HEK293 (cell line): ENCODE data around the gene ADCY1.

Experiments used
- CTCF ChIA-PET: fragments of 350-600 bp; formaldehyde crosslinking; extraction: SDS; loops from one replicate; lab custom pipeline; 2021; ENCODE audit warnings: antibody characterized with exemption; lab: Yijun Ruan, JAX
- POLR2A ChIA-PET: fragments of 300-600 bp; formaldehyde crosslinking; extraction: SDS; loops from one replicate; lab custom pipeline; 2020; ENCODE audit warnings: antibody characterized with exemption, inconsistent platforms; lab: Yijun Ruan, JAX
- H3K27ac ChIP-seq: fragments of 200-500 bp; sonication (Bioruptor generic); 2 replicates; pipeline ENCODE4 v1.5.1; 2014; ENCODE audit warnings: low read depth, low read length, control low read depth, inconsistent platforms; ENCODE audit errors: extremely low read depth
- H3K36me3 ChIP-seq, 2 experiments: fragments of 200-500 bp in 1 of 2; sonication (Bioruptor generic) in 1 of 2; 1 replicate in 1 of 2; 2 replicates in 1 of 2; pipeline ENCODE4 v1.5.1; 2014 to 2017; ENCODE audit warnings: inconsistent platforms in 2 of 2, low read length in 2 of 2; ENCODE audit not compliant: control insufficient read depth in 2 of 2, insufficient read depth in 1 of 2
- H3K4me1 ChIP-seq: fragments of 200-500 bp; sonication (Bioruptor generic); 2 replicates; pipeline ENCODE4 v1.5.1; 2014; ENCODE audit warnings: mild to moderate bottlenecking, low read length, inconsistent platforms; ENCODE audit not compliant: control insufficient read depth, insufficient read depth
- H3K4me3 ChIP-seq: 2 replicates; pipeline ENCODE4 v1.5.1; 2011; ENCODE audit warnings: low read depth, mild to moderate bottlenecking, control low read depth, low read length, moderate library complexity
- H3K9me3 ChIP-seq: fragments of 200-500 bp; sonication (Bioruptor generic); 2 replicates; pipeline ENCODE4 v1.5.1; 2014; ENCODE audit warnings: low read depth, low read length, inconsistent platforms; ENCODE audit not compliant: control insufficient read depth, insufficient read depth
- BCL6B ChIP-seq: fragments of 450-650 bp; formaldehyde crosslinking; IDR thresholded peaks from 2 replicates; pipeline ENCODE4 v1.5.1; 2017; ENCODE audit warnings: missing biosample characterization, missing genetic modification characterization
- KLF10 ChIP-seq: fragments of 450-650 bp; IDR thresholded peaks from 2 replicates; pipeline ENCODE4 v1.5.1; 2018; ENCODE audit warnings: missing biosample characterization, mild to moderate bottlenecking, missing genetic modification characterization
- KLF17 ChIP-seq: fragments of 450-650 bp; formaldehyde crosslinking; IDR thresholded peaks from 2 replicates; pipeline ENCODE4 v1.5.1; 2016; ENCODE audit warnings: missing biosample characterization, missing genetic modification characterization
- KLF9 ChIP-seq: fragments of 450-650 bp; formaldehyde crosslinking; IDR thresholded peaks from 2 replicates; pipeline ENCODE4 v1.5.1; 2016; ENCODE audit warnings: missing biosample characterization, missing genetic modification characterization, low read depth
- MZF1 ChIP-seq: fragments of 450-650 bp; formaldehyde crosslinking; IDR thresholded peaks from 2 replicates; pipeline ENCODE4 v1.5.1; 2017; ENCODE audit warnings: missing biosample characterization, missing genetic modification characterization, borderline replicate concordance
- PRDM4 ChIP-seq: fragments of 450-650 bp; formaldehyde crosslinking; IDR thresholded peaks from 2 replicates; pipeline ENCODE4 v1.5.1; 2017; ENCODE audit warnings: missing biosample characterization, missing genetic modification characterization
- TCF7L2 ChIP-seq: IDR thresholded peaks from 2 replicates; pipeline ENCODE4 v1.6.1; 2011; ENCODE audit warnings: low read depth, mild to moderate bottlenecking, inconsistent platforms, low read length, moderate library complexity, borderline replicate concordance
- ZBTB11 ChIP-seq: fragments of 450-650 bp; formaldehyde crosslinking; conservative IDR thresholded peaks from 2 replicates; pipeline ENCODE4 v1.5.1; 2016; ENCODE audit warnings: low read depth, missing biosample characterization, missing genetic modification characterization
- ZNF19 ChIP-seq: fragments of 450-650 bp; formaldehyde crosslinking; IDR thresholded peaks from 2 replicates; pipeline ENCODE4; 2016; ENCODE audit warnings: missing biosample characterization, missing genetic modification characterization, low read depth
- ZNF202 ChIP-seq: fragments of 450-650 bp; formaldehyde crosslinking; IDR thresholded peaks from 2 replicates; pipeline ENCODE4 v1.5.1; 2016; ENCODE audit warnings: missing biosample characterization, missing genetic modification characterization, borderline replicate concordance
- ZNF416 ChIP-seq: fragments of 450-650 bp; formaldehyde crosslinking; IDR thresholded peaks from 2 replicates; pipeline ENCODE4 v1.5.1; 2016; ENCODE audit warnings: missing biosample characterization, missing genetic modification characterization
- ZNF433 ChIP-seq: fragments of 450-650 bp; formaldehyde crosslinking; IDR thresholded peaks from 2 replicates; pipeline ENCODE4 v1.5.1; 2016; ENCODE audit warnings: missing biosample characterization, missing genetic modification characterization, low read depth
- ZNF510 ChIP-seq: fragments of 450-650 bp; formaldehyde crosslinking; IDR thresholded peaks from 2 replicates; pipeline ENCODE4 v1.5.1; 2018; ENCODE audit warnings: mild to moderate bottlenecking, missing genetic modification characterization, missing biosample characterization; ENCODE audit not compliant: insufficient replicate concordance
- ZNF585B ChIP-seq: fragments of 450-650 bp; formaldehyde crosslinking; IDR thresholded peaks from 2 replicates; pipeline ENCODE4 v1.5.1; 2016; ENCODE audit warnings: missing biosample characterization, missing genetic modification characterization
- ZNF626 ChIP-seq: fragments of 450-650 bp; sonication (Bioruptor Pico); formaldehyde crosslinking; IDR thresholded peaks from 2 replicates; pipeline ENCODE4 v1.5.1; 2018; ENCODE audit warnings: missing biosample characterization, missing genetic modification characterization, inconsistent platforms
- ZNF830 ChIP-seq: fragments of 450-650 bp; IDR thresholded peaks from 2 replicates; pipeline ENCODE4 v1.5.0; 2018; ENCODE audit warnings: missing biosample characterization, missing genetic modification characterization, low read depth, mild to moderate bottlenecking, moderate library complexity
- TF ChIP-seq, protein P1 (sequence below): fragments of 450-650 bp; formaldehyde crosslinking; IDR thresholded peaks from 2 replicates; pipeline ENCODE4 v1.5.1; 2016; ENCODE audit warnings: missing biosample characterization, missing genetic modification characterization
- TF ChIP-seq, protein P2 (sequence below): fragments of 450-650 bp; formaldehyde crosslinking; IDR thresholded peaks from 2 replicates; pipeline ENCODE4; 2016; ENCODE audit warnings: missing biosample characterization, missing genetic modification characterization

Gene ADCY1

GRCh38 chr7:45564485-45564884 lies 9.7 kb upstream of the ADCY1 start:
- POLR2A ChIA-PET = no interaction called here
- CTCF ChIA-PET = no interaction called here
- no peaks in the 10 kb centered on the region for H3K4me1 ChIP-seq
- TF ChIP-seq KLF9 (tag by site-specific recombination) = no peak
- TF ChIP-seq BCL6B = no peak
- TF ChIP-seq KLF10 (tag by site-specific recombination) = no peak
- TF ChIP-seq KLF17 (tag by site-specific recombination) = no peak
- TF ChIP-seq PRDM4 (tag by site-specific recombination) = no peak
- TF ChIP-seq, protein P1, sequence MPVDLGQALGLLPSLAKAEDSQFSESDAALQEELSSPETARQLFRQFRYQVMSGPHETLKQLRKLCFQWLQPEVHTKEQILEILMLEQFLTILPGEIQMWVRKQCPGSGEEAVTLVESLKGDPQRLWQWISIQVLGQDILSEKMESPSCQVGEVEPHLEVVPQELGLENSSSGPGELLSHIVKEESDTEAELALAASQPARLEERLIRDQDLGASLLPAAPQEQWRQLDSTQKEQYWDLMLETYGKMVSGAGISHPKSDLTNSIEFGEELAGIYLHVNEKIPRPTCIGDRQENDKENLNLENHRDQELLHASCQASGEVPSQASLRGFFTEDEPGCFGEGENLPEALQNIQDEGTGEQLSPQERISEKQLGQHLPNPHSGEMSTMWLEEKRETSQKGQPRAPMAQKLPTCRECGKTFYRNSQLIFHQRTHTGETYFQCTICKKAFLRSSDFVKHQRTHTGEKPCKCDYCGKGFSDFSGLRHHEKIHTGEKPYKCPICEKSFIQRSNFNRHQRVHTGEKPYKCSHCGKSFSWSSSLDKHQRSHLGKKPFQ (tag by site-specific recombination) = no peak
- no peak for TF ChIP-seq TCF7L2
- TF ChIP-seq ZNF202 (tag by site-specific recombination) = no peak
- no peak for TF ChIP-seq ZNF626
- TF ChIP-seq, protein P2, sequence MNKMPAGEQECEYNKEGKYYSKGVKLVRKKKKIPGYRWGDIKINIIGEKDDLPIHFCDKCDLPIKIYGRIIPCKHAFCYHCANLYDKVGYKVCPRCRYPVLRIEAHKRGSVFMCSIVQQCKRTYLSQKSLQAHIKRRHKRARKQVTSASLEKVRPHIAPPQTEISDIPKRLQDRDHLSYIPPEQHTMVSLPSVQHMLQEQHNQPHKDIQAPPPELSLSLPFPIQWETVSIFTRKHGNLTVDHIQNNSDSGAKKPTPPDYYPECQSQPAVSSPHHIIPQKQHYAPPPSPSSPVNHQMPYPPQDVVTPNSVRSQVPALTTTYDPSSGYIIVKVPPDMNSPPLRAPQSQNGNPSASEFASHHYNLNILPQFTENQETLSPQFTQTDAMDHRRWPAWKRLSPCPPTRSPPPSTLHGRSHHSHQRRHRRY = no peak
- no peak for TF ChIP-seq ZNF830 (tag by site-specific recombination)
- TF ChIP-seq ZNF585B (tag by site-specific recombination) = no peak
- no peak for TF ChIP-seq ZNF19 (tag by site-specific recombination)
- TF ChIP-seq ZNF416 = no peak
- TF ChIP-seq ZBTB11 = no peak
- no peak for TF ChIP-seq ZNF433 (tag by site-specific recombination)
- TF ChIP-seq ZNF510 (tag by site-specific recombination) = no peak
- no peak for TF ChIP-seq MZF1 (tag by site-specific recombination)
- no peak overlapping the region for H3K27ac ChIP-seq
- H3K9me3 ChIP-seq = no peaks in the 10 kb centered on the region
- H3K4me3 ChIP-seq = no peak overlapping the region
- no peaks in the 10 kb centered on the region for H3K36me3 ChIP-seq
